Neural progenitor cell (in vitro differentiated cells): ENCODE results near the gene VSIG10L2. TPM values are rescaled to one million over a fixed set of nuclear protein-coding genes. Genes with fewer than 3 reads are reported as not detected.

ENCODE experiments used
- DNase-seq: peaks from one replicate; pipeline ENCODE4 v3.0.0-alpha.2; 2016; ENCODE audit warnings: low spot score
- H2AFZ ChIP-seq: fragments of 200-600 bp; sonication (generic); replicated peaks from 2 replicates; pipeline ENCODE4 v1.6.1; 2016; ENCODE audit warnings: antibody characterized with exemption
- H3F3A ChIP-seq: fragments of 200-600 bp; sonication (generic); 2 replicates; pipeline ENCODE4 v1.6.1; 2016; ENCODE audit warnings: antibody characterized with exemption, low read depth
- H3K27ac ChIP-seq: fragments of 200-600 bp; sonication (generic); 2 replicates; pipeline ENCODE4 v1.5.1; 2016; ENCODE audit warnings: mild to moderate bottlenecking
- H3K27me3 ChIP-seq: fragments of 200-600 bp; sonication (generic); 2 replicates; pipeline ENCODE4 v1.6.1; 2016; ENCODE audit warnings: mild to moderate bottlenecking, moderate library complexity
- H3K36me3 ChIP-seq: fragments of 200-600 bp; sonication (generic); 2 replicates; pipeline ENCODE4 v1.5.1; 2016
- H3K4me1 ChIP-seq: fragments of 200-600 bp; sonication (generic); 2 replicates; pipeline ENCODE4 v1.6.1; 2016; ENCODE audit warnings: mixed run types
- H3K4me2 ChIP-seq: fragments of 200-600 bp; sonication (generic); 2 replicates; pipeline ENCODE4 v1.6.1; 2016
- H3K4me3 ChIP-seq: fragments of 200-600 bp; sonication (generic); 2 replicates; pipeline ENCODE4 v1.5.1; 2016
- H3K79me2 ChIP-seq: fragments of 200-600 bp; sonication (generic); 2 replicates; pipeline ENCODE4 v1.6.1; 2016; ENCODE audit warnings: low read depth
- H3K9ac ChIP-seq: fragments of 200-600 bp; sonication (generic); 2 replicates; pipeline ENCODE4 v1.6.1; 2016
- H3K9me3 ChIP-seq: fragments of 200-600 bp; sonication (generic); 2 replicates; pipeline ENCODE4 v1.5.1; 2016; ENCODE audit warnings: low read depth
- H4K20me1 ChIP-seq: fragments of 200-600 bp; sonication (generic); 2 replicates; pipeline ENCODE4 v1.6.1; 2016; ENCODE audit warnings: low read depth
- H3K27ac Mint-ChIP-seq: 3 replicates; pipeline ENCODE4 v1.8.0; 2021; ENCODE audit warnings: mixed read lengths
- H3K27me3 Mint-ChIP-seq: 2 replicates; pipeline ENCODE4 v1.8.0; 2022; ENCODE audit warnings: low read depth, mild to moderate bottlenecking, inconsistent platforms, moderate library complexity, mixed read lengths; ENCODE audit not compliant: insufficient read depth
- H3K36me3 Mint-ChIP-seq: 3 replicates; pipeline ENCODE4 v1.8.0; 2021; ENCODE audit warnings: mixed read lengths
- H3K4me1 Mint-ChIP-seq: 3 replicates; pipeline ENCODE4 v1.8.0; 2021; ENCODE audit warnings: mixed read lengths
- H3K4me3 Mint-ChIP-seq: 3 replicates; pipeline ENCODE4 v1.8.0; 2021; ENCODE audit warnings: mild to moderate bottlenecking, moderate library complexity, mixed read lengths
- H3K9me3 Mint-ChIP-seq: 3 replicates; pipeline ENCODE4 v1.8.0; 2020; ENCODE audit warnings: mixed read lengths
- CTCF ChIP-seq: fragments of 200-600 bp; sonication (generic); IDR thresholded peaks from 2 replicates; pipeline ENCODE4 v1.5.1; 2017; ENCODE audit warnings: antibody characterized with exemption, mild to moderate bottlenecking
- EZH2 ChIP-seq: fragments of 200-600 bp; sonication (generic); IDR thresholded peaks from 2 replicates; pipeline ENCODE4 v1.6.1; 2017; ENCODE audit warnings: antibody characterized with exemption, mild to moderate bottlenecking, moderate library complexity
- EZH2phosphoT487 ChIP-seq: fragments of 200-600 bp; sonication (generic); IDR thresholded peaks from 2 replicates; pipeline ENCODE4 v1.6.1; 2017; ENCODE audit warnings: antibody characterized with exemption
- total RNA-seq: library from RNA; depleted of rRNA; stranded (reverse); fragments of >200 nt; gene quantifications from 2 replicates; pipeline ENCODE4 v1.2.3, GENCODE V29; 2015; ENCODE audit warnings: low replicate concordance

VSIG10L2 gene
- total RNA-seq, 1 donor from 2014 or later: not detected

- no peak overlapping the region for H3K9ac ChIP-seq
- H3K4me3 Mint-ChIP-seq: no peak overlapping the region
- no peaks in the 10 kb centered on the region for H3F3A ChIP-seq
- H3K27me3 Mint-ChIP-seq: no peaks in the 10 kb centered on the region
- H3K4me1 Mint-ChIP-seq: peaks cover 15% of the 10 kb centered on the region
- H3K27ac Mint-ChIP-seq: no peak overlapping the region
- no peaks in the 10 kb centered on the region for H3K36me3 ChIP-seq
- H3K9me3 Mint-ChIP-seq: no peaks in the 10 kb centered on the region
- no peaks in the 10 kb centered on the region for H3K9me3 ChIP-seq
- no peak overlapping the region for H3K27ac ChIP-seq
- no peak overlapping the region for H3K4me2 ChIP-seq
- peak overlapping the region; percentile 63 for H2AFZ ChIP-seq
- H3K4me1 ChIP-seq: peaks cover 8% of the 10 kb centered on the region
- no peaks in the 10 kb centered on the region for H3K27me3 ChIP-seq
- H3K79me2 ChIP-seq: no peaks in the 10 kb centered on the region
- H3K4me3 ChIP-seq: no peak overlapping the region
- no peaks in the 10 kb centered on the region for H3K36me3 Mint-ChIP-seq
- DNase-seq: no peak
- TF ChIP-seq CTCF (no peak), EZH2phosphoT487 (no peak), EZH2 (no peak)
- no peaks in the 10 kb centered on the region for H4K20me1 ChIP-seq
Observed at GRCh38 chr11:125925247-125925740, 20.6 kb upstream of the VSIG10L2 start.

GRCh38 chr11:125925804-125926203 lies 20.0 kb upstream of the VSIG10L2 start:
- Mint-ChIP-seq H3K4me3 (no peak overlapping the region), H3K9me3 (no peaks in the 10 kb centered on the region), H3K27ac (no peak overlapping the region), H3K27me3 (no peaks in the 10 kb centered on the region), H3K4me1 (peaks cover 15% of the 10 kb centered on the region), H3K36me3 (no peaks in the 10 kb centered on the region)
- no peaks in the 10 kb centered on the region for H3F3A ChIP-seq
- no peak overlapping the region for H3K4me2 ChIP-seq
- peaks cover 8% of the 10 kb centered on the region for H3K4me1 ChIP-seq
- no peak overlapping the region for H3K4me3 ChIP-seq
- no peak overlapping the region for H3K27ac ChIP-seq
- H3K9me3 ChIP-seq: no peaks in the 10 kb centered on the region
- no peaks in the 10 kb centered on the region for H3K79me2 ChIP-seq
- no peaks in the 10 kb centered on the region for H3K27me3 ChIP-seq
- H3K36me3 ChIP-seq: no peaks in the 10 kb centered on the region
- no peak for TF ChIP-seq EZH2
- no peak for TF ChIP-seq CTCF
- no peak for TF ChIP-seq EZH2phosphoT487
- no peak overlapping the region for H3K9ac ChIP-seq
- H2AFZ ChIP-seq: no peak overlapping the region
- H4K20me1 ChIP-seq: no peaks in the 10 kb centered on the region
- no peak for DNase-seq

- Histone ChIP-seq H3K4me3 (no peak overlapping the region), H3K9ac (no peak overlapping the region), H2AFZ (no peak overlapping the region), H3K4me1 (peaks cover 8% of the 10 kb centered on the region), H3K4me2 (no peak overlapping the region), H3K27me3 (no peaks in the 10 kb centered on the region), H3F3A (no peaks in the 10 kb centered on the region), H4K20me1 (no peaks in the 10 kb centered on the region), H3K27ac (no peak overlapping the region), H3K9me3 (no peaks in the 10 kb centered on the region), H3K79me2 (no peaks in the 10 kb centered on the region), H3K36me3 (no peaks in the 10 kb centered on the region)
- no peak for DNase-seq
- Mint-ChIP-seq H3K27ac (no peak overlapping the region), H3K27me3 (no peaks in the 10 kb centered on the region), H3K4me3 (no peak overlapping the region), H3K36me3 (no peaks in the 10 kb centered on the region), H3K9me3 (no peaks in the 10 kb centered on the region), H3K4me1 (peaks cover 15% of the 10 kb centered on the region)
- no peak for TF ChIP-seq EZH2
- TF ChIP-seq EZH2phosphoT487: no peak
- no peak for TF ChIP-seq CTCF
Observed at GRCh38 chr11:125926682-125927081, 19.2 kb upstream of the VSIG10L2 start.
